NCI-H2171 treated with DMSO at 0.1 percent for 48 hours (cell line): ENCODE results near the gene GALR2.

Experiments used
- DNase-seq: peaks from one replicate; lab custom pipeline; 2025; lab: John Stamatoyannopoulos, UW

GALR2 gene

GRCh38 chr17:76125922-76126321 is 51.3 kb downstream of the GALR2 start:
- no peak for DNase-seq
